GM12873 (cell line): ENCODE measurements around the gene GLI1.

Experiments
- CTCF ChIP-seq: IDR thresholded peaks from 2 replicates; pipeline ENCODE4 v1.5.1; 2012; ENCODE audit warnings: low read depth, mild to moderate bottlenecking, moderate library complexity, low read length, control low read depth; ENCODE audit not compliant: insufficient read depth; ENCODE audit errors: missing control alignments

Gene GLI1

GRCh38 chr12:57459750-57460467, at the start of gene GLI1:
Gene GLI1 (plus strand): TSS chr12:57459785. CDS start chr12:57463692, 3,907 bp downstream.
- TF ChIP-seq CTCF, result no peak

GRCh38 chr12:57410534-57410933, 49.1 kb upstream of the GLI1 start:
- no peak for TF ChIP-seq CTCF

- no peak for TF ChIP-seq CTCF
These were observed 44.5 kb upstream of the GLI1 start for GRCh38 chr12:57415088-57415487.

GRCh38 chr12:57416039-57416996, 43.3 kb upstream of the GLI1 start:
- no peak for TF ChIP-seq CTCF

GRCh38 chr12:57418255-57418654, 41.3 kb upstream of the GLI1 start:
- TF ChIP-seq CTCF, result no peak

- TF ChIP-seq CTCF, result no peak
These were observed 40.1 kb upstream of the GLI1 start for GRCh38 chr12:57419495-57419894.

GRCh38 chr12:57420482-57420881, 39.1 kb upstream of the GLI1 start:
- no peak for TF ChIP-seq CTCF
